K562 (cell line): ENCODE measurements around the gene TMEM144. TPM values are rescaled to one million over a fixed set of nuclear protein-coding genes. Genes with fewer than 3 reads are reported as not detected.
A peak's percentile ranks its signal among the peaks of the same experiment; 100 is the strongest.

ENCODE experiments used
- BRD4 ChIP-seq: fragments of 200-600 bp; sonication (generic); IDR thresholded peaks from 2 replicates; pipeline ENCODE4 v1.6.1; 2017; ENCODE audit warnings: inconsistent platforms
- CC2D1A ChIP-seq: fragments of 450-650 bp; IDR thresholded peaks from 2 replicates; pipeline ENCODE4 v1.6.1; 2017; ENCODE audit warnings: mild to moderate bottlenecking
- CHAMP1 ChIP-seq: fragments of 450-650 bp; IDR thresholded peaks from 2 replicates; pipeline ENCODE4 v1.6.1; 2016; ENCODE audit warnings: mild to moderate bottlenecking
- CHCHD3 ChIP-seq: fragments of 250-450 bp; sonication (Bioruptor Pico); IDR thresholded peaks from 2 replicates; pipeline ENCODE4 v2.1.2; 2022; ENCODE audit warnings: mild to moderate bottlenecking
- EWSR1 ChIP-seq: fragments of 450-650 bp; IDR thresholded peaks from 2 replicates; pipeline ENCODE4 v1.6.1; 2018; ENCODE audit warnings: borderline replicate concordance, mild to moderate bottlenecking, low read depth, moderate library complexity; ENCODE audit not compliant: partially characterized antibody
- EZH2 ChIP-seq: IDR thresholded peaks from 2 replicates; pipeline ENCODE4 v1.6.1; 2012; ENCODE audit warnings: low read depth, mild to moderate bottlenecking, inconsistent platforms, low read length, borderline replicate concordance
- HIVEP1 ChIP-seq: fragments of 250-450 bp; sonication (Bioruptor Pico); IDR thresholded peaks from 2 replicates; pipeline ENCODE4 v1.4.0; 2020; ENCODE audit warnings: mild to moderate bottlenecking
- HMGN3 ChIP-seq: IDR thresholded peaks from 2 replicates; pipeline ENCODE4 v1.6.1; 2011; ENCODE audit warnings: borderline replicate concordance, low read depth, mild to moderate bottlenecking, mixed read lengths, low read length; ENCODE audit not compliant: insufficient read length; ENCODE audit errors: extremely low read depth
- HMGXB4 ChIP-seq: sonication (generic); formaldehyde crosslinking; IDR thresholded peaks from 2 replicates; pipeline ENCODE4 v1.8.1; 2023; ENCODE audit warnings: mild to moderate bottlenecking, missing genetic modification reagents
- NCOA4 ChIP-seq: fragments of 450-650 bp; IDR thresholded peaks from 2 replicates; pipeline ENCODE4 v1.6.1; 2018; ENCODE audit warnings: mild to moderate bottlenecking; ENCODE audit not compliant: partially characterized antibody
- POLR3A ChIP-seq: IDR thresholded peaks from 2 replicates; pipeline ENCODE4 v1.6.1; 2011; ENCODE audit warnings: borderline replicate concordance, mild to moderate bottlenecking, moderate library complexity; ENCODE audit not compliant: insufficient read length, insufficient read depth; ENCODE audit errors: extremely low read depth
- SNIP1 ChIP-seq: fragments of 450-650 bp; IDR thresholded peaks from 2 replicates; pipeline ENCODE4 v1.7.1; 2017; ENCODE audit warnings: low read depth, mild to moderate bottlenecking
- TCFL5 ChIP-seq: fragments of 250-450 bp; sonication (Bioruptor Pico); conservative IDR thresholded peaks from 2 replicates; pipeline ENCODE4 v1.6.1; 2021; ENCODE audit warnings: mild to moderate bottlenecking, moderate library complexity, matching md5 sums
- ZC3H4 ChIP-seq: sonication (generic); formaldehyde crosslinking; IDR thresholded peaks from 2 replicates; pipeline ENCODE4 v1.9.0; 2021; ENCODE audit warnings: missing genetic modification reagents, borderline replicate concordance
- ZNF134 ChIP-seq: fragments of 250-450 bp; sonication (Bioruptor Pico); conservative IDR thresholded peaks from 2 replicates; pipeline ENCODE4 v1.4.0; 2020
- ZNF644 ChIP-seq: fragments of 200-800 bp; sonication (Bioruptor generic); IDR thresholded peaks from 2 replicates; pipeline ENCODE4 v1.6.1; 2016; ENCODE audit warnings: low read depth, missing genetic modification characterization, missing compliant biosample characterization
- ZNF778 ChIP-seq: fragments of 450-650 bp; formaldehyde crosslinking; IDR thresholded peaks from 2 replicates; pipeline ENCODE4 v1.4.0; 2020; ENCODE audit warnings: mild to moderate bottlenecking, moderate library complexity
- polyA plus RNA-seq, 8 experiments: library from polyadenylated mRNA; depleted of rRNA in 4 of 8; stranded (reverse) in 5 of 8; unstranded in 3 of 8; fragments of >200 nt; fragmentation: Nextera tagmentation in 2 of 8; fragmentation: Illumina TruSeq in 1 of 8; extraction: Ambion mirVana in 2 of 8; extraction: Trizol in 1 of 8; gene quantifications; 2 replicates each; pipeline versions ENCODE4 v1.2.1 to v1.2.3, GENCODE V29; 2011 to 2014; ENCODE audit warnings: inconsistent platforms in 1 of 8, missing spikeins in 1 of 8
- total RNA-seq, 7 experiments: library from RNA; depleted of rRNA in 6 of 7; stranded (reverse); fragments of >200 nt in 6 of 7; fragmentation: Illumina TruSeq in 2 of 7; extraction: Trizol in 2 of 7; gene quantifications; 2 replicates each; pipeline versions ENCODE4 v1.2.1 to v1.2.3, GENCODE V29; 2011 to 2021; ENCODE audit warnings: low replicate concordance in 1 of 7
- TF ChIP-seq, protein P1 (sequence below): sonication (generic); formaldehyde crosslinking; IDR thresholded peaks from 2 replicates; pipeline ENCODE4 v1.8.0; 2022; ENCODE audit warnings: missing genetic modification reagents, mild to moderate bottlenecking, moderate library complexity, borderline replicate concordance
- TF ChIP-seq, protein P2 (sequence below): fragments of 250-450 bp; sonication (Bioruptor Pico); IDR thresholded peaks from 2 replicates; pipeline ENCODE4 v1.9.0; 2021; ENCODE audit warnings: mild to moderate bottlenecking
- TF ChIP-seq, protein P3 (sequence below): fragments of 250-450 bp; sonication (Bioruptor Pico); IDR thresholded peaks from 2 replicates; pipeline ENCODE4 v1.8.0; 2021; ENCODE audit warnings: moderate library complexity, mild to moderate bottlenecking, inconsistent platforms

TMEM144 gene
- total and polyA plus RNA-seq, 9 of the 15 experiments (the other 6 are each of a cell fraction or from before 2014, with no cell fraction given), result 4.0 to 12.0 (median 6.1) TPM

- TF ChIP-seq ZNF778 (CRISPR knock-in tag) (no peak), CC2D1A (peak; percentile 63; the same call in 1 of the 2 replicates), TCFL5 (CRISPR knock-in tag) (no peak), BRD4 (no peak), NCOA4 (no peak), CHAMP1 (peak; percentile 48; the same call in 1 of the 2 replicates), EZH2 (no peak), HMGXB4 (no peak), ZNF644 (no peak), HMGN3 (no peak), ZNF134 (no peak), CHCHD3 (CRISPR knock-in tag) (no peak), ZC3H4 (CRISPR knock-in tag) (no peak), HIVEP1 (0 out of 2 replicates have a peak, but pooled peaks have one; percentile 36), SNIP1 (no peak), EWSR1 (no peak), POLR3A (no peak)
- TF ChIP-seq, protein P1, sequence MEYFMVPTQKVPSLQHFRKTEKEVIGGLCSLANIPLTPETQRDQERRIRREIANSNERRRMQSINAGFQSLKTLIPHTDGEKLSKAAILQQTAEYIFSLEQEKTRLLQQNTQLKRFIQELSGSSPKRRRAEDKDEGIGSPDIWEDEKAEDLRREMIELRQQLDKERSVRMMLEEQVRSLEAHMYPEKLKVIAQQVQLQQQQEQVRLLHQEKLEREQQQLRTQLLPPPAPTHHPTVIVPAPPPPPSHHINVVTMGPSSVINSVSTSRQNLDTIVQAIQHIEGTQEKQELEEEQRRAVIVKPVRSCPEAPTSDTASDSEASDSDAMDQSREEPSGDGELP (CRISPR knock-in tag), result peak; percentile 54; the same call in 1 of the 2 replicates
- TF ChIP-seq, protein P2, sequence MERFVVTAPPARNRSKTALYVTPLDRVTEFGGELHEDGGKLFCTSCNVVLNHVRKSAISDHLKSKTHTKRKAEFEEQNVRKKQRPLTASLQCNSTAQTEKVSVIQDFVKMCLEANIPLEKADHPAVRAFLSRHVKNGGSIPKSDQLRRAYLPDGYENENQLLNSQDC, result no peak
- TF ChIP-seq, protein P3, sequence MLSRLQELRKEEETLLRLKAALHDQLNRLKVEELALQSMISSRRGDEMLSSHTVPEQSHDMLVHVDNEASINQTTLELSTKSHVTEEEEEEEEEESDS (CRISPR knock-in tag), result no peak
Measured at GRCh38 chr4:158182736-158183135, 27.6 kb upstream of the TMEM144 start (continued).
